ENCODE data around the gene DOLPP1.
A peak's percentile ranks its signal among the peaks of the same experiment; 100 is the strongest.
"Not testable (repeated sequence)": the region's sequence is repeated elsewhere in the genome, so short reads cannot be mapped to it uniquely, and the experiment has no call there.

DOLPP1 gene, protein sequence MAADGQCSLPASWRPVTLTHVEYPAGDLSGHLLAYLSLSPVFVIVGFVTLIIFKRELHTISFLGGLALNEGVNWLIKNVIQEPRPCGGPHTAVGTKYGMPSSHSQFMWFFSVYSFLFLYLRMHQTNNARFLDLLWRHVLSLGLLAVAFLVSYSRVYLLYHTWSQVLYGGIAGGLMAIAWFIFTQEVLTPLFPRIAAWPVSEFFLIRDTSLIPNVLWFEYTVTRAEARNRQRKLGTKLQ

GRCh38 chr9:129080601-129081387 lies at the start of gene DOLPP1:
Gene DOLPP1, plus strand, starts transcription at chr9:129081111. Its CDS starts 21 bp downstream, at chr9:129081132.
- peak; percentile 97 for DNase-seq (ENCODE audit: low read depth)

DNA sequence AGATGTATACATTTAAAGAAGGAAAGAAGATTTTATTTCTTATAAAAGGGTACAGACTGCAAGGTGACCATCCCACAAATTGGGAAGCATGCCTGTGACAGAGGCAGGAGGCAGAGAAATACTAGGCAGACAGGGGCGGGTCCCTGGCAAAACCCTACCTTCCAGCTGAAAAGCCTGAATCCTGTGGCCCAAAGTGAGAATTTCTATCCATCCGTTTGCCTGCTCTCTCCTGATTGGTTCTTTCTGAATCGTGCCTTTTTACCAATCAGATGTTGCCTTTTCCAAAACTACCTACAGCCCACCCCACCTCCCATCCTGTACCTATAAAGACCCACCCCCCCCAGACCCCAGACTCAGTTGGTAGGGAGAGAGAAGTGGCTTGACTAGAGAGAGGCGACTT lies 49.4 kb upstream of the DOLPP1 start:
- no peak for DNase-seq (ENCODE audit: low read depth)

GRCh38 chr9:129032541-129033159 lies 48.3 kb upstream of the DOLPP1 start:
- DNase-seq (ENCODE audit: low read depth) = no peak

DNA sequence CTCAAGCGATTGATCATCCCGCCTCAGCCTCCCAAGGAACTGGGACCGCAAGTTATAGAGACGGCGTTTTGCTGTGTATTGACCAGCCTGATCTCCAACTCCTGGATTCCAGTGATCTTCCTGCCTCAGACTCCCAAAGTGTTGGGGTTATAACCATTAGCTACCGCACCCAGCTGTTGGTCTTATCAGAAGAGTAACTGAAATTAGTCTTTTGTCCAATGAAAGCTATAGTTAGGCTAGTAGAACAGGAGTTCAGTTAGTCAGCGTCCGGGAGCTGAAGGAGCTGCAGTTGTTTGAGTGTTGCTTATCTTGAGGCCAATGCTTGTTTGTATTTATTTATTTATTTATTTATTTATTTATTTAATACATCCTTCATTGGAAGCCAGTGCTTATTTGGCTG lies 47.7 kb upstream of the DOLPP1 start:
- no peak for DNase-seq (ENCODE audit: low read depth)

DNA sequence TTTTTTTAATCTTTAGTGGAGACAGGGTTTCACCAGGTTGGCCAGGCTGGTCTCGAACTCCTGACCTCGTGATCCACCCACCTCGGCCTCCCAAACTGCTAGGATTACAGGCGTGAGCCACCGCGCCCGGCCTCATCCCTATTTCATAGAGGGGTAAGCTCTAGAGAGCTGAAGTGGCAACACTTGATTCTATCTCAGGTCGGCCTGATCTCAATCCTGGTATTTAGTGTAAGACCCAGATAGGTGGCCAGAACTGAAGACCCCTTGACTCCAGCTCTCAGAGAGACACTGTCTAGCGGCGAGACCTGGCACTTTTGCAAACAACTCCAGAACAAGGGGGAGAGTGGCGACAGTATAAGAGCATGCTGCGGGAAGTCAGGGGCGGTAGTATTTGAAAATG lies 45.1 kb upstream of the DOLPP1 start:
- DNase-seq (ENCODE audit: low read depth) = not testable (repeated sequence)

- DNase-seq (ENCODE audit: low read depth) = peak; percentile 93
Observed at GRCh38 chr9:129036241-129036922, 44.5 kb upstream of the DOLPP1 start, which contains the start of gene MIGA2. Gene MIGA2, plus strand, starts transcription at chr9:129036626. Its CDS starts 3,969 bp downstream, at chr9:129040595.

- no peak for DNase-seq (ENCODE audit: low read depth)
Observed at GRCh38 chr9:129036923-129037766, 43.8 kb upstream of the DOLPP1 start.

- no peak for DNase-seq (ENCODE audit: low read depth)
Observed at GRCh38 chr9:129037767-129038098, 43.2 kb upstream of the DOLPP1 start.

- no peak for DNase-seq (ENCODE audit: low read depth)
Observed at GRCh38 chr9:129038109-129038852, 42.6 kb upstream of the DOLPP1 start.

- no peak for DNase-seq (ENCODE audit: low read depth)
Observed at GRCh38 chr9:129040113-129040643, 40.7 kb upstream of the DOLPP1 start.

GRCh38 chr9:129042016-129042415 lies 38.9 kb upstream of the DOLPP1 start:
- no peak for DNase-seq (ENCODE audit: low read depth)

GRCh38 chr9:129052592-129052991 lies 28.3 kb upstream of the DOLPP1 start:
- no peak for DNase-seq (ENCODE audit: low read depth)

DNA sequence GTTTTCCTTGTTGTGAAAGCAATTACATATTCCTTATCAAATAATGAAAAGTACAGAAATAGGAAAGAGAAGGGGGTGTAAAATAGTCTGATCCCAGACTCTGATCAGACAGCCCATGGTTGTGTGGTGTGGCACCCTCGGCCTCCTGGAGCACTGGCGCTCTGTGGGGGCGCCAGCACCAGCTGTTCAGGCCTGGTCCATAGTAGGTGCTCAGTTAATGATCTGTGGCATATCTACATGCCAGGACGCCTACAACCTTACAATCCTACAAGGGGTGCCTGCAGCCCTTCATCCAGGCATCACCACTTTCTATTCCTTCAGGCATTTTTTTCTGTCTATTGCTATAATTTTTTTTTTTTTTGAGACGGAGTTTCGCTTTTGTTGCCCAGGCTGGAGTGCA lies 27.9 kb upstream of the DOLPP1 start:
- DNase-seq (ENCODE audit: low read depth) = no peak

GRCh38 chr9:129054163-129054851 lies 26.6 kb upstream of the DOLPP1 start:
- DNase-seq (ENCODE audit: low read depth) = no peak

DNA sequence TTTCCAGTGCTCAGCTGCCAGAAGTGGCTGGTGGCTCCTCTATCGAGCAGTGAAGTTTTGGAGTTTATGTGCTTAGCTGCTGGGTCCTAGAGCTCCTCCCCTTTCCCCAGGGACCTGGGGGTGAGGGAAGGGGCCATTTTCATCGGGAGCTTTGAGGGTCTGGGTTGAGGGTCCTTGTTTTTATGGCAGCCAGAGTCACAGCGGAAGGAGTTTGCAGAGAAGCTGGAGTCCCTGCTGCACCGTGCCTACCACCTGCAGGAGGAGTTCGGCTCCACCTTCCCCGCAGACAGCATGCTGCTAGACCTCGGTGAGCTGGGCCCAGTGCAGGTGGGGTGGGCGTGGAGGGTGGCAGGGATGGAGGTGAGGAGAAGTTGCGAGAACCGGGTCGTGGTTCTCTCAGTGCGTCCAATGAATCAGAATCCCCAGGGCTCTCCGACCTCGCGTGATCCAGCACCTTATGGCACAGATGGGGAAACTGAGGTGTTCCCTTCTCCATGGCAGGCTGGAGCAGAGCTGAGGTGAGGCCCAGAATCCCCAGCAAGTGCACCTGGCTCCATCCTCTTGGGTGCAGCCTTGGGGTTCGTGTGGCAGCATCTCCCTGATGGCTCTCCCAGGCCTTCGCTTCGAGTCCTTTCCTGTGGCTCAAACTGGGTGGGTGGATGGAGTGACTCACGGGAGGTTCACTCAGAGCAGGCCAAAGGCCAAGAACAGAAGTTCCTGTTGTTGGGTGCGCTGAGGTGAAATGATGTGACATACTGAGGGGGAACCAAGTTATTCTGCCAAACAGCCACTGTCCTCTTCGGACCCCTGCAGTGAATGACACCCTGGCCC lies 21.7 kb upstream of the DOLPP1 start:
- DNase-seq (ENCODE audit: low read depth) = no peak

DNA sequence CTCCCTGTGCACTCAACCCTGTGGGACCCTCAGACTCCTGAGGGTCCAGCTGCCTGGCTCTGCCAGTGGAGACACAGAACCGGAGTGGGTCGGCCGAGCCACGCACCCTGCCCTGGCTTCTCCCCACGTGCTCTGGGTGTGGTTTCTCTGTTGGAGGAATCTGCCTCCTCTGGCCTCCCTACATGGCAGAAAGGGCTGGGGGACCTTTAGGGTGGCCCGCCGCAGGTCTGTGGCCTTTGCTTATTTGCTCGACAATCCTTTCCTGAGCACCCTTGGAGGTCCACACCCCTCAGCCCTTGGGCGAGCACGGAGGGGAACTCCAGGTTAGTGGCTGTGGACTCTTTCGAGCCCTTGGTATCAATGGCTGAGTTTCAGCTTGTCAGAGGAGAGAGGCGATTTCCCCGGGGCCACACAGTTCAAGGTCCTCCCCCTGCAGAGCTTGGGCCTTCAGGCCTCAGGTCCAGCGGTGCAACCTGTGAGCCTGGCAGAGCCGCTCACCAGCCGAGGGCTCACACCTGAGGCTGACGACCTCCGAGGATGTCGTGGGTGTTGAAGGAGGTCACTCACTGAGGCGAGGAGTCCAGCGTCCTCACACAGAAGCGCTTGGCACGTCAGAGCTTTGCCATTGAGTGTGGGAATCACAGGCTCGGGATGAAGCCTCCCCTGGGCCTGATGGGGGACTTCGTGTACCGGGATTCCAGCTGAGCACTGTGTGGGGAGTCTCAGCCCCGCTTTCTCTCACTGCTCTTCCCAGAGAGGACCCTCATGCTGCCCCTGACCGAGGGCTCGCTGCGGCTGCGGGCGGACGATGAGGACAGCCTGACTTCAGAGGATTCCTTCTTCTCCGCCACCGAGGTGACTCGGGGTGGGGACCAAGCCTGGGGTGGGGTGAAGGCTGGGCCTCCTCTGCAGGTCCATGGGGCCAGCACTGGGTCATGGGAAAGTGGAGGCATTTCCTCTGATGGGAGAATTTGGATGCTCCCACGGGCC lies 20.8 kb upstream of the DOLPP1 start:
- no peak for DNase-seq (ENCODE audit: low read depth)

DNA sequence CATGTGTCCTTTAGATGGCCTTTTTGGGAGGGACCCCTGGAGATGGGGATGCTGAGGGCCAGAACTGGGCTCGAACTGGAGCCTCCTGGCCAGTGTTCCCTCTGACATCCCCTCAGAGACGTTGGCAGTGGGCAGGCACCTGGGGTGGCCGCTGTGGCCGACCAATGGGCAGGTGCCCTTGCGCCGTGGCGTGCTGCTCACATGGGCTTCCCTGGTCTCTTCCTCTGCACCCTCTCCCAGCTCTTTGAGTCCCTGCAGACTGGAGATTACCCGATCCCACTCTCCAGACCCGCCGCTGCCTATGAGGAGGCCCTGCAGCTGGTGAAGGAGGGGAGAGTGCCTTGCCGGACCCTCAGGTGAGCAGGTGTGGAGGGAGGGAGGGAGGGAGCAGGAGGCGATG lies 19.9 kb upstream of the DOLPP1 start:
- DNase-seq (ENCODE audit: low read depth) = no peak

GRCh38 chr9:129063061-129063460 lies 17.9 kb upstream of the DOLPP1 start:
- DNase-seq (ENCODE audit: low read depth) = no peak
